Measurements from ENCODE around the gene VPS11. TPM values are rescaled to one million over a fixed set of nuclear protein-coding genes. Genes with fewer than 3 reads are reported as not detected.

Gene VPS11
- total and polyA plus RNA-seq, 10 of the 15 experiments (the other 5 are each of a cell fraction or from before 2014, with no cell fraction given): 15.8 to 26.4 (median 24.5) TPM

GRCh38 chr11:119120639-119121007 lies 53.0 kb downstream of the VPS11 start:
- CTCF ChIA-PET: interaction anchor here (0.7 to 2.2 kb wide), 8 partner anchors 9 to 201 kb away, joined by 3 to 8 read pairs (median 5); a partner anchor contains a TSS
- Histone ChIP-seq H3K36me3 (ENCODE audit: control insufficient read depth in 2 of 2, insufficient read depth in 2 of 2, low read length in 1 of 2) (peaks cover 0 to 4% of the 10 kb centered on the region in 2 experiments; a peak in 3 of 4 replicates), H3K27me3 (replicated peaks in 1 of 2; ENCODE audit: control insufficient read depth in 2 of 2, insufficient read depth in 2 of 2, low read length in 1 of 2) (no peaks in the 10 kb centered on the region), H3K9ac (ENCODE audit: control insufficient read depth, insufficient read depth, low read length) (peak overlapping the region; percentile 72), H3K79me2 (ENCODE audit: control insufficient read depth, insufficient read depth, low read length) (peaks cover 21% of the 10 kb centered on the region), H3K4me3 (peak overlapping the region; percentile 56), H3K9me3 (replicated peaks; ENCODE audit: control insufficient read depth, insufficient read depth, low read length) (no peaks in the 10 kb centered on the region), H3K4me1 (ENCODE audit: control insufficient read depth, insufficient read depth, low read length) (peaks cover 13% of the 10 kb centered on the region), H2AFZ (ENCODE audit: control insufficient read depth, low read depth, low read length) (peak overlapping the region; percentile 88), H3K4me2 (ENCODE audit: control insufficient read depth, insufficient read depth) (peak overlapping the region; percentile 90), H3K27ac (ENCODE audit: control insufficient read depth, insufficient read depth) (peak overlapping the region; percentile 65), H4K20me1 (ENCODE audit: control insufficient read depth, insufficient read depth) (no peaks in the 10 kb centered on the region)
- 15% methylated on average over 5 of the region's 5 CpGs for WGBS (ENCODE audit: insufficient coverage, insufficient replicate concordance, low lambda C conversion rate, missing lambda C conversion rate)
- DNase-seq (ENCODE audit: low read depth, low spot score): no peak
- RAD21 ChIA-PET (ENCODE audit: unreplicated experiment): interaction anchor here (1.1 to 2.6 kb wide), 6 partner anchors 11 to 329 kb away, joined by 3 to 22 read pairs (median 6); partner anchors contain the start of genes C2CD2L, DDX6, DPAGT1 and HMBS
- FAIRE-seq: no peak
- intact Hi-C loops (cut with micrococcal nuclease; ENCODE audit: unreplicated experiment) (no loop called here), in situ Hi-C loops (cut with MboI) (no loop called here)
- BruUV-seq (replicated peaks): TSS peak; percentile 98
- no peak for ATAC-seq
- POLR2A ChIA-PET: interaction anchor here (0.5 to 6.9 kb wide), 10 partner anchors 11 to 191 kb away, joined by 3 to 76 read pairs (median 5); partner anchors contain the start of genes C2CD2L, CENATAC, HMBS and HYOU1
- TF ChIP-seq DPF2 (IDR thresholded peaks at IDR 0.05) (no peak), RELB (IDR thresholded peaks at IDR 0.05; ENCODE audit: low read depth) (no peak)
- TF ChIP-seq, protein P1, sequence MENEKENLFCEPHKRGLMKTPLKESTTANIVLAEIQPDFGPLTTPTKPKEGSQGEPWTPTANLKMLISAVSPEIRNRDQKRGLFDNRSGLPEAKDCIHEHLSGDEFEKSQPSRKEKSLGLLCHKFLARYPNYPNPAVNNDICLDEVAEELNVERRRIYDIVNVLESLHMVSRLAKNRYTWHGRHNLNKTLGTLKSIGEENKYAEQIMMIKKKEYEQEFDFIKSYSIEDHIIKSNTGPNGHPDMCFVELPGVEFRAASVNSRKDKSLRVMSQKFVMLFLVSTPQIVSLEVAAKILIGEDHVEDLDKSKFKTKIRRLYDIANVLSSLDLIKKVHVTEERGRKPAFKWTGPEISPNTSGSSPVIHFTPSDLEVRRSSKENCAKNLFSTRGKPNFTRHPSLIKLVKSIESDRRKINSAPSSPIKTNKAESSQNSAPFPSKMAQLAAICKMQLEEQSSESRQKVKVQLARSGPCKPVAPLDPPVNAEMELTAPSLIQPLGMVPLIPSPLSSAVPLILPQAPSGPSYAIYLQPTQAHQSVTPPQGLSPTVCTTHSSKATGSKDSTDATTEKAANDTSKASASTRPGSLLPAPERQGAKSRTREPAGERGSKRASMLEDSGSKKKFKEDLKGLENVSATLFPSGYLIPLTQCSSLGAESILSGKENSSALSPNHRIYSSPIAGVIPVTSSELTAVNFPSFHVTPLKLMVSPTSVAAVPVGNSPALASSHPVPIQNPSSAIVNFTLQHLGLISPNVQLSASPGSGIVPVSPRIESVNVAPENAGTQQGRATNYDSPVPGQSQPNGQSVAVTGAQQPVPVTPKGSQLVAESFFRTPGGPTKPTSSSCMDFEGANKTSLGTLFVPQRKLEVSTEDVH (IDR thresholded peaks at IDR 0.05; ENCODE audit: low read depth, partially characterized antibody): no peak
- TF ChIP-seq, protein P2, sequence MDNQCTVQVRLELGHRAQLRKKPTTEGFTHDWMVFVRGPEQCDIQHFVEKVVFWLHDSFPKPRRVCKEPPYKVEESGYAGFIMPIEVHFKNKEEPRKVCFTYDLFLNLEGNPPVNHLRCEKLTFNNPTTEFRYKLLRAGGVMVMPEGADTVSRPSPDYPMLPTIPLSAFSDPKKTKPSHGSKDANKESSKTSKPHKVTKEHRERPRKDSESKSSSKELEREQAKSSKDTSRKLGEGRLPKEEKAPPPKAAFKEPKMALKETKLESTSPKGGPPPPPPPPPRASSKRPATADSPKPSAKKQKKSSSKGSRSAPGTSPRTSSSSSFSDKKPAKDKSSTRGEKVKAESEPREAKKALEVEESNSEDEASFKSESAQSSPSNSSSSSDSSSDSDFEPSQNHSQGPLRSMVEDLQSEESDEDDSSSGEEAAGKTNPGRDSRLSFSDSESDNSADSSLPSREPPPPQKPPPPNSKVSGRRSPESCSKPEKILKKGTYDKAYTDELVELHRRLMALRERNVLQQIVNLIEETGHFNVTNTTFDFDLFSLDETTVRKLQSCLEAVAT (IDR thresholded peaks at IDR 0.05): 0 out of 2 replicates have a peak, but pooled peaks have one; percentile 61
- SMC1A ChIA-PET (ENCODE audit: uncharacterized antibody, unreplicated experiment): interaction anchor here (1.0 to 5.0 kb wide), 6 partner anchors 11 to 203 kb away, joined by 3 to 32 read pairs (median 3); partner anchors contain the start of gene DPAGT1

Measured in GM12878 (cell line).